Neural progenitor cell (in vitro differentiated cells): ENCODE results near the gene NFATC4.

Source experiments
- EZH2 ChIP-seq: fragments of 200-600 bp; sonication (generic); IDR thresholded peaks from 2 replicates; pipeline ENCODE4 v1.6.1; 2017; ENCODE audit warnings: antibody characterized with exemption, mild to moderate bottlenecking, moderate library complexity
- TF ChIP-seq, protein P1 (sequence below): fragments of 200-600 bp; sonication (generic); IDR thresholded peaks from 2 replicates; pipeline ENCODE4 v1.5.1; 2017; ENCODE audit warnings: antibody characterized with exemption, mild to moderate bottlenecking

DNA sequence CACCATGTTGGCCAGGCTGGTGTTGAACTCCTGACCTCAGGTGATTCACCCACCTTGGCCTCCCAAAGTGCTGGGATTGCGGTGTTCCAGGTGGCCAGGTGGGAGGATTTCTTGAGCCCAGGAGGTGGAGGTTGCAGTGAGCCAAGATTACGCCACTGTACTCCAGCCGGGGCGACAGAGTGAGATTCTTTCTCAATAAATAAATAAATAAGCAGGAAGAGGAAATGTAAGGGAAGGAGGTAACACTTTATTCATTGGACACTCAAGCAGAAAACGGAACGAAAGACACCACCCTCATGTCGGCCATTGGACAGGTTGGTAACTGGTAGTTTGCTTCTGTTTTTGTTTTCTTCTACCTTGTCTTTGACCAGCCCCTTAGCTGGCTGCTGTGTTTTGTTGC lies 13.0 kb upstream of the NFATC4 start:
- TF ChIP-seq, protein P1, sequence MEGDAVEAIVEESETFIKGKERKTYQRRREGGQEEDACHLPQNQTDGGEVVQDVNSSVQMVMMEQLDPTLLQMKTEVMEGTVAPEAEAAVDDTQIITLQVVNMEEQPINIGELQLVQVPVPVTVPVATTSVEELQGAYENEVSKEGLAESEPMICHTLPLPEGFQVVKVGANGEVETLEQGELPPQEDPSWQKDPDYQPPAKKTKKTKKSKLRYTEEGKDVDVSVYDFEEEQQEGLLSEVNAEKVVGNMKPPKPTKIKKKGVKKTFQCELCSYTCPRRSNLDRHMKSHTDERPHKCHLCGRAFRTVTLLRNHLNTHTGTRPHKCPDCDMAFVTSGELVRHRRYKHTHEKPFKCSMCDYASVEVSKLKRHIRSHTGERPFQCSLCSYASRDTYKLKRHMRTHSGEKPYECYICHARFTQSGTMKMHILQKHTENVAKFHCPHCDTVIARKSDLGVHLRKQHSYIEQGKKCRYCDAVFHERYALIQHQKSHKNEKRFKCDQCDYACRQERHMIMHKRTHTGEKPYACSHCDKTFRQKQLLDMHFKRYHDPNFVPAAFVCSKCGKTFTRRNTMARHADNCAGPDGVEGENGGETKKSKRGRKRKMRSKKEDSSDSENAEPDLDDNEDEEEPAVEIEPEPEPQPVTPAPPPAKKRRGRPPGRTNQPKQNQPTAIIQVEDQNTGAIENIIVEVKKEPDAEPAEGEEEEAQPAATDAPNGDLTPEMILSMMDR = no peak
- no peak for TF ChIP-seq EZH2
